ENCODE results near the gene FBXO15.

The FBXO15 gene

GRCh38 chr18:74074668-74075564 lies 72.7 kb downstream of the FBXO15 start:
- in situ Hi-C loops (cut with MboI; ENCODE audit: low pct_unique_long_range_greater_than_20kb, low sequenced_read_pairs, unreplicated experiment), result no loop called here
- TF ChIP-seq CTCF (IDR thresholded peaks at IDR 0.05; ENCODE audit: extremely low read depth, insufficient read depth, missing control alignments), result no peak
- no peak for DNase-seq (ENCODE audit: low spot score)

GRCh38 chr18:74073957-74074667 lies 73.5 kb downstream of the FBXO15 start:
- no peak for TF ChIP-seq CTCF (IDR thresholded peaks at IDR 0.05; ENCODE audit: extremely low read depth, insufficient read depth, missing control alignments)
- in situ Hi-C loops (cut with MboI; ENCODE audit: low pct_unique_long_range_greater_than_20kb, low sequenced_read_pairs, unreplicated experiment), result no loop called here
- DNase-seq (ENCODE audit: low spot score), result no peak

GRCh38 chr18:74069178-74070050 lies 78.2 kb downstream of the FBXO15 start:
- in situ Hi-C loops (cut with MboI; ENCODE audit: low pct_unique_long_range_greater_than_20kb, low sequenced_read_pairs, unreplicated experiment), result no loop called here
- no peak for DNase-seq (ENCODE audit: low spot score)
- no peak for TF ChIP-seq CTCF (IDR thresholded peaks at IDR 0.05; ENCODE audit: extremely low read depth, insufficient read depth, missing control alignments)

- no peak for TF ChIP-seq CTCF (IDR thresholded peaks at IDR 0.05; ENCODE audit: extremely low read depth, insufficient read depth, missing control alignments)
- in situ Hi-C loops (cut with MboI; ENCODE audit: low pct_unique_long_range_greater_than_20kb, low sequenced_read_pairs, unreplicated experiment), result no loop called here
- no peak for DNase-seq (ENCODE audit: low spot score)
These were observed 79.3 kb downstream of the FBXO15 start for GRCh38 chr18:74068296-74068695.

GRCh38 chr18:74066018-74066417 lies 81.6 kb downstream of the FBXO15 start:
- no peak for TF ChIP-seq CTCF (IDR thresholded peaks at IDR 0.05; ENCODE audit: extremely low read depth, insufficient read depth, missing control alignments)
- no peak for DNase-seq (ENCODE audit: low spot score)
- in situ Hi-C loops (cut with MboI; ENCODE audit: low pct_unique_long_range_greater_than_20kb, low sequenced_read_pairs, unreplicated experiment), result no loop called here

- no peak for TF ChIP-seq CTCF (IDR thresholded peaks at IDR 0.05; ENCODE audit: extremely low read depth, insufficient read depth, missing control alignments)
- in situ Hi-C loops (cut with MboI; ENCODE audit: low pct_unique_long_range_greater_than_20kb, low sequenced_read_pairs, unreplicated experiment), result no loop called here
- DNase-seq (ENCODE audit: low spot score), result no peak
These were observed 82.3 kb downstream of the FBXO15 start for GRCh38 chr18:74065366-74065765.
